NCI-H1436 treated with DMSO at 0.1 percent for 48 hours (cell line): ENCODE results near the gene TRIM26.

Source experiments
- DNase-seq: peaks from one replicate; lab custom pipeline; 2025; lab: John Stamatoyannopoulos, UW

TRIM26 gene

GRCh38 chr6:30211306-30211705 is 1.9 kb downstream of the TRIM26 start:
- no peak for DNase-seq

DNA sequence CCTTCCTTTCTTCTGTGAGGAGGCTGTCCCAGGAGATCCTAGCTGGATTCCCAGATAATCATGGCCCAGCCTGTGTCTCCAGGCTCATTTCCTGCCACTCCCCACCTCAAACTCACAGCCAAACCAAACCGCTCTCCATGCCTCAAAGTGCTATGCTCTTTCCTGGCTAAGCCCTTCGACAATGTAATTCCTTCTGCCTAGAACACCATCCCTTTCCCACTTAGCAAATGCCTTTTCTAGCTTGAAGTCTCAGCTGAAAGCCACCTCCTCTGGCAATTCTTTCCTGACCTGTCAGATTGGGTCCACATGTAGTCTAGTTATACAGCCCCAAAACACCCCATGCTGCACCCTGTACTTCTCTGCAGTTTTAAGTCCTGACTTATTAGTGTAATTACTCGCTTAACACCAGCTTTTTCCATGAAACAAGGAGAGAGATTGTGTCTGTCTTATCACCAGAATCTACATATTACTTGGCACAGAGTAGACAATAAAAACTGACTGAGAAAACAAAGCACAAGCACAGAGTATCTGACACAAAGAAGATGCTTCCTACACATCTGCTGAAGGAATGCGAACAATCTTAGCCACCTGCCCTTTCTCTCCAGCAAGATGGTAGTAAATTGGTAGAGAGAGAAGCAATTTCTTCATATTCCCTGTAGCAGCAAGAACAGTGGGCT is 5.4 kb downstream of the TRIM26 start:
- no peak for DNase-seq

GRCh38 chr6:30206799-30207618 is 6.2 kb downstream of the TRIM26 start:
- no peak for DNase-seq

DNA sequence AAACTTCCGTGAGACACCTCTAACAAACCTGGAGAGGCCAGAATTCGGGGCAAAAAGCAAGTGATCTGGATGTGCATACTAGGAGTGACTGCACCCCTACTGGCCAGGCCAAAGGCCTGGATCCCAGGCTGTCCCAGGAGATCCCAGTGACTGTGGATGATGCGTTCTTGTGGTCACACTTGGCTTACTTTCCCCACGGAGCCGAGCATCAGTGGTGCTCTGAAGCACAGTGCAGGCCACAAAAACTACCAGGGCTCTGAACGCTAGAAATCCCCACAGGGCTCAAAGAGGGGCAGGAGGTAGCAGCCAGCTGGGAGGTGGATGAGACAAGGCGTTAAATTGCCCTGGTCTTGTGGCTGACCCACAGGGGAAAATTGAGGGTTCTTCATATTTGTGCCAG is 7.1 kb downstream of the TRIM26 start:
- no peak for DNase-seq

DNA sequence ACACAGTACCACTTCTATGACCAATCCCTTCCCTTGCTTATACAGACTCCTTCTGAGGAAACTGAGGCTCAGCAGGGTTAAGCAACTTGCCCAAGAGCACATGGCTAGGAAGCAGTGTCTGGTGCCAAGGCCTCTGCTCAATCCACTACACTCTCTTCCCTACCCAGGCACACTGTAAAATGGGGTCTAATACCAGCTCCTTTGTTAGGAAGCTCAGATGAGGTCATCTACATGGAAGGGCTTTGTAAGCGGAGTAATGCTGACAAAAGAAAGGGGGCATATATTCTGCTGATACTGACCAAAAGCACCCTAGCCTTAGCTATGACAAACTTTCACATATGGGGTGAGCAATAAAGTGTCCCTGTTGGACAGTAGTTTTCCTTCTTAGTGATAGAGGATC is 9.1 kb downstream of the TRIM26 start:
- DNase-seq: no peak

DNA sequence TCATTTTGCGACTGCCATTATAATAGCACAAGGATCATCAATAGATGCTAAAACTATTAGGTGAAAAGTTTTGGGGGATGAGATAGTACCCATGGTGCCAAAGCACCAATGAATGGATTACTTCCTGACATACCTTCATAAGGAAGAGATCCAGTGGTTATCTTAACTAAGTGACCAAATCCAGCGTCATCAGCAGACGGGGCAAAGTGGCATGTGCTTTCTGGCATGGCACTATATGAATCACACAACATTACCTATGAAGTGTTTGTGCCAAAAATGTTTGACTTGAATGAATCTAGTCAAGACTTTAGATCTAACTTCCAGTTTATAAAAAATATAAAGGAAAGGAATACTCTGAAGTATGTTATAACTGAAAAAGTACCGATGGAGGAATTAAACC is 10.8 kb downstream of the TRIM26 start:
- DNase-seq: no peak

GRCh38 chr6:30200551-30201281 is 12.5 kb downstream of the TRIM26 start:
- DNase-seq: no peak

- DNase-seq: no peak
Measured at GRCh38 chr6:30198166-30199084, 14.8 kb downstream of the TRIM26 start.

DNA sequence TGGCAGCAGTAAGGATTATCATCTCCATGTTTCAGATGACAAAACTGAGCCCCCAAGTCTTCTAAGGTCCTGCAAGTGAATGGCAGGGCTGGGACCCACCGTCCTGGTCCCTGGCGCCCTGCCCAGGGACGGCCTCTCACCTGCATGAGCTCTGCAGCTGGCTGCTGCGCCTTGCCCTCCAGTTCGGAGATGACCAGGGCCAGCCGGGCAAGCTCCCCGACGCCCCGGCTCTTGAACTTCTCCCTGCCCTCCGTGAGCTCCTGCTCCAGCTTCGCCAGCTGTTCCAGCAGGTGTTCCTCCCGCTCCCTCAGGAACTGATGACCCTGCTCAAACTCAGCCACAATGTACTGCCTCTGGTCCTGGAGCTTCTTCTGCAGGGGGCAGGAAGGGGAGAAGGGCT is 16.8 kb downstream of the TRIM26 start:
- no peak for DNase-seq

- no peak for DNase-seq
Measured at GRCh38 chr6:30195951-30196350, 17.3 kb downstream of the TRIM26 start.

- no peak for DNase-seq
Measured at GRCh38 chr6:30194797-30195690, 18.2 kb downstream of the TRIM26 start.

DNA sequence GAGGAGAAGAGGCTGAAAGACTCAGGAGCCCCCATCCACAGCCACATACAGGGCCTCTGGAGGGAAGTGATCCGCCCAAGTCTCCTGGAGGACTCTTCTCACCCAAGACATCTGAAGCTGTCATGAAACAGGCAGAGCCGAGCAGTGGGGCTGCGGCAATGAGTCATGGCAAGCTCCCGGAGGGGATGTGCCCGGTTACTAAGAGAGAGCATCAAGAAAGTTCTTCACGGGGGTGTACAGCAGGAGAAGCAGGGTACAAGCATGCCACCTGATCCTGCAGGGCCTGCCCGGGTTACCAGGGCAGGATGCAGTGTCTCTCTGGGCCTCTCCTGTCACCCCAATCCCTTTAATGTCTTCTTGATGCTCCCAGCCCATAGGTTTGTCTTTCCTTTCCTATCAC is 21.1 kb downstream of the TRIM26 start:
- no peak for DNase-seq

DNA sequence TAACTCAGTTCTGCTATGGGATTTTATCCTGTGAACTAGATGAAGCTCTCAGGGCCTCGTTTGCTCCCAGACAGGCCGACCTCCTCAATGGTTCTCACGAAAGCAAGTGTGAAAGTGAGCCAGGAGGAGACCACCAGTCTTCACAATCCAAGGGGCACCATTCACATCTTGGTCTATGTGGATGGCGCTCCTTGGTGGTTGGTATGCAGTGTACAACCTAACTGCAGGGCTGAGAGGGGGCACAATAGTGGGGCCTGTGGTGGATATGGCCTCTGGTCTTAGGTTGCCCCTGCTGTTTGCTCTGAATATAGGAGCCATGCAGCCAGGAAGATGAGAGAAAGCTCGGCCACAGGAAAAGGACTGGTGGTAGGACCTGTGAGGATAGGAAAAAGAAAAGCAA is 24.7 kb downstream of the TRIM26 start:
- no peak for DNase-seq

- no peak for DNase-seq
Measured at GRCh38 chr6:30185846-30186484, 27.2 kb downstream of the TRIM26 start.

DNA sequence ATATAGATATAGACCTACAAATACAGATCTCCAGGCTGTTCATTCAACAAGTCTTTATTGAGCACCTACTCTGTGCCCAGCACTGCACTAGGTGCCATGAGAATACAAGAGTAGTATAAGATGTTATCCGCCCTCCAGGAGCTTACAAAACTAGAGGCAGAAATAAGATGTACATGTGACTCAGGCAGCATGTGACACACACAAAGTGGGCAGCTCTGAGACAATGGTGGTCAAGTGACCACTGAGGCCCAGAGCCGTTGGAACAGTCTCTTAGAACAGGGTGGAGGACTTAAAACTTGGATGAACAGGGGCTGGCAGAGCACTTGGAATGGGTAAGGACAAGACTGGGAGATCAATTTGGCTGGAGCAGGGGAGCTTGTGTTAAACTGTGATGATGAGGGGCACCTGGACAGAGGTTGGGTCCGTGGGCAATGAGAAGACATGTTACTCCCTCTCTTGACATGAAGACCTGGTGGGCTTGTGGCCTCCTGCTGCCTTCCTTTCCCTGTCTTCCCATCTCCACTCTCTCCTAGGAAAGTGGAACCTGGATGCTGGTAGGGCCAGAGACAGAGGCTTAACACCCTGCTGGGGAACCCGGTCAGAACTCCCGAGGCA is 28.7 kb downstream of the TRIM26 start:
- no peak for DNase-seq

- DNase-seq: no peak
Measured at GRCh38 chr6:30180145-30180544, 33.1 kb downstream of the TRIM26 start.

- DNase-seq: no peak
Measured at GRCh38 chr6:30178837-30179236, 34.4 kb downstream of the TRIM26 start.

DNA sequence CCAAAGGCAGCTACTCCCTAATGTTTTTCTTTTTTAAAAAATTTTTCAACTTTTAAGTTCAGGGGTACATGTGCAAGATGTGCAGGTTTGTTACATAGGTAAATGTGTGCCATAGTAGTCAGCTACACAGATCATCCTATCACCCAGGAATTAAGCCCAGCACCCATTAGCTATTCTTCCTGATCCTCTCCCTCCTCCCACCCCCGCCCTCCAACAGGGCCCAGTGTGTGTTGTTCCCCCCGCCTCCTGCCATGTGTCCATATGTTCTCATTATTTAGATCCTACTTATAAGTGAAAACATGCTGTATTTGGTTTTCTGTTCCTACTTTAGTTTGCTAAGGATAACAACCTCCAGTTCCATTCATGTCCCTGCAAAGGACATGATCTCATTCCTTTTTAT is 37.4 kb downstream of the TRIM26 start:
- no peak for DNase-seq

DNA sequence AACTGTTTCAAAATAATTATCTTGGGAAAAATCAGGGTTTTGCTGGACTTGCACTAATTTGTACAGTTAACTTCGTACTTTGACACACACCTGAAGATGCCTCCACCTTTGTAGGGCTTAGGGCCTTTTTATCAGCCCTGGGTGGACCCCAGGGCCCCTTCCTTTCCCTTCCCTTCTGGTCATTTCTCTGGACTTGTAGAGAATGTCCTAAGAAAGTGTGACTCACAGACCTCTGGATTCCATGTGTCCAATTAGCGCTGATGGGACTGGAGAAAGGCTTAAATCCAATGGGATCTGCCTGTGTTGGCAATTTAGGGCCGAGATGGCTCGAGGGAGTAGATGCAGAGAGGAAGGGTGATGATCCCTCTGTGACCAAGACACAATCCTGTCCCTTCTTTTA is 40.5 kb downstream of the TRIM26 start:
- DNase-seq: no peak
